HG03135 (cell line): ENCODE results near the gene STX17.

Experiments
- ATAC-seq: cut with Tn5 transposase; IDR thresholded peaks from one replicate; pipeline ENCODE4 v1.9.1; 2021; ENCODE audit warnings: mild to moderate bottlenecking, moderate library complexity; ENCODE audit not compliant: unreplicated experiment

STX17 gene

GRCh38 chr9:99905833-99906402 lies 536 bp upstream of the STX17 start:
- ATAC-seq, result no peak

- ATAC-seq, result no peak
These were observed 716 bp downstream of the STX17 start for GRCh38 chr9:99907208-99907532.

GRCh38 chr9:99911600-99911999 lies 5.1 kb downstream of the STX17 start:
- ATAC-seq, result no peak

GRCh38 chr9:99916650-99917049 lies 10.2 kb downstream of the STX17 start:
- ATAC-seq, result no peak

- no peak for ATAC-seq
These were observed 11.7 kb downstream of the STX17 start for GRCh38 chr9:99918134-99918533.

- no peak for ATAC-seq
These were observed 13.5 kb downstream of the STX17 start for GRCh38 chr9:99919930-99920329.

- no peak for ATAC-seq
These were observed 15.6 kb downstream of the STX17 start for GRCh38 chr9:99921875-99922710.

GRCh38 chr9:99922711-99923030 lies 16.2 kb downstream of the STX17 start:
- no peak for ATAC-seq

GRCh38 chr9:99925541-99925940 lies 19.1 kb downstream of the STX17 start:
- ATAC-seq, result no peak

GRCh38 chr9:99929652-99930051 lies 23.2 kb downstream of the STX17 start:
- ATAC-seq, result no peak

- no peak for ATAC-seq
These were observed 24.8 kb downstream of the STX17 start for GRCh38 chr9:99931155-99931840.

GRCh38 chr9:99936947-99937587 lies 30.6 kb downstream of the STX17 start:
- ATAC-seq, result no peak

GRCh38 chr9:99947395-99947794 lies 40.9 kb downstream of the STX17 start:
- ATAC-seq, result no peak

- ATAC-seq, result no peak
These were observed 42.0 kb downstream of the STX17 start for GRCh38 chr9:99948482-99948881.

GRCh38 chr9:99948896-99949295 lies 42.4 kb downstream of the STX17 start:
- ATAC-seq, result no peak

- ATAC-seq, result no peak
These were observed 47.5 kb downstream of the STX17 start for GRCh38 chr9:99953861-99954507.

- no peak for ATAC-seq
These were observed 48.4 kb downstream of the STX17 start for GRCh38 chr9:99954819-99955218.

GRCh38 chr9:99955606-99956005 lies 49.2 kb downstream of the STX17 start:
- ATAC-seq, result no peak

GRCh38 chr9:99962680-99963261 lies 56.3 kb downstream of the STX17 start:
- no peak for ATAC-seq

GRCh38 chr9:99964336-99964735 lies 57.9 kb downstream of the STX17 start:
- no peak for ATAC-seq

- no peak for ATAC-seq
These were observed 59.5 kb downstream of the STX17 start for GRCh38 chr9:99966001-99966400.
